ENCODE data around the gene PIRT.

The PIRT gene

GRCh38 chr17:10793816-10794215, 44.1 kb downstream of the PIRT start:
- no peaks in the 10 kb centered on the region for H3F3A ChIP-seq (ENCODE audit: insufficient read depth, low read length)
- no peak overlapping the region for H3K27ac ChIP-seq (ENCODE audit: low read depth, low read length, poor library complexity, severe bottlenecking)
- H3K36me3 ChIP-seq (ENCODE audit: insufficient read depth, low read length), result no peaks in the 10 kb centered on the region
- H3K9me2 ChIP-seq (ENCODE audit: low read depth, low read length), result no peaks in the 10 kb centered on the region
- no peaks in the 10 kb centered on the region for H4K20me1 ChIP-seq (ENCODE audit: insufficient read depth, low read length)
- H3K4me3 ChIP-seq (ENCODE audit: low read depth, low read length, poor library complexity, severe bottlenecking), result no peak overlapping the region
- H3K79me2 ChIP-seq (ENCODE audit: insufficient read depth, low read length), result no peaks in the 10 kb centered on the region
- no peak overlapping the region for H3K9ac ChIP-seq (ENCODE audit: low read length)
- no peaks in the 10 kb centered on the region for H3K4me1 ChIP-seq (ENCODE audit: insufficient read depth, low read length, severe bottlenecking)
- no peaks in the 10 kb centered on the region; the same call in 1 of the 2 replicates for H3K27me3 ChIP-seq (ENCODE audit: insufficient read depth, low read length)
- no peak overlapping the region for H3K4me2 ChIP-seq (ENCODE audit: low read length)
- TF ChIP-seq EZH2 (IDR thresholded peaks at IDR 0.05; ENCODE audit: borderline replicate concordance, low read length), result no peak
- no peak for TF ChIP-seq CTCF (IDR thresholded peaks at IDR 0.05; ENCODE audit: low read length)
- H3K9me3 ChIP-seq (ENCODE audit: low read length), result no peaks in the 10 kb centered on the region
- no peak overlapping the region for H2AFZ ChIP-seq (ENCODE audit: low read length)

GRCh38 chr17:10793256-10793655, 44.6 kb downstream of the PIRT start:
- no peak overlapping the region for H3K4me2 ChIP-seq (ENCODE audit: low read length)
- no peak overlapping the region for H3K4me3 ChIP-seq (ENCODE audit: low read depth, low read length, poor library complexity, severe bottlenecking)
- no peaks in the 10 kb centered on the region; the same call in 1 of the 2 replicates for H3K27me3 ChIP-seq (ENCODE audit: insufficient read depth, low read length)
- H3F3A ChIP-seq (ENCODE audit: insufficient read depth, low read length), result no peaks in the 10 kb centered on the region
- TF ChIP-seq EZH2 (IDR thresholded peaks at IDR 0.05; ENCODE audit: borderline replicate concordance, low read length) (no peak), CTCF (IDR thresholded peaks at IDR 0.05; ENCODE audit: low read length) (no peak)
- H3K79me2 ChIP-seq (ENCODE audit: insufficient read depth, low read length), result no peaks in the 10 kb centered on the region
- H3K27ac ChIP-seq (ENCODE audit: low read depth, low read length, poor library complexity, severe bottlenecking), result no peak overlapping the region
- no peaks in the 10 kb centered on the region for H3K4me1 ChIP-seq (ENCODE audit: insufficient read depth, low read length, severe bottlenecking)
- H3K9me3 ChIP-seq (ENCODE audit: low read length), result no peaks in the 10 kb centered on the region
- no peaks in the 10 kb centered on the region for H3K9me2 ChIP-seq (ENCODE audit: low read depth, low read length)
- no peaks in the 10 kb centered on the region for H4K20me1 ChIP-seq (ENCODE audit: insufficient read depth, low read length)
- no peak overlapping the region for H2AFZ ChIP-seq (ENCODE audit: low read length)
- no peak overlapping the region for H3K9ac ChIP-seq (ENCODE audit: low read length)
- H3K36me3 ChIP-seq (ENCODE audit: insufficient read depth, low read length), result no peaks in the 10 kb centered on the region

- no peak overlapping the region for H3K27ac ChIP-seq (ENCODE audit: low read depth, low read length, poor library complexity, severe bottlenecking)
- no peaks in the 10 kb centered on the region for H3K9me3 ChIP-seq (ENCODE audit: low read length)
- no peak for TF ChIP-seq CTCF (IDR thresholded peaks at IDR 0.05; ENCODE audit: low read length)
- no peak for TF ChIP-seq EZH2 (IDR thresholded peaks at IDR 0.05; ENCODE audit: borderline replicate concordance, low read length)
- no peaks in the 10 kb centered on the region; the same call in 1 of the 2 replicates for H3K27me3 ChIP-seq (ENCODE audit: insufficient read depth, low read length)
- no peaks in the 10 kb centered on the region for H4K20me1 ChIP-seq (ENCODE audit: insufficient read depth, low read length)
- H3K36me3 ChIP-seq (ENCODE audit: insufficient read depth, low read length), result no peaks in the 10 kb centered on the region
- no peaks in the 10 kb centered on the region for H3F3A ChIP-seq (ENCODE audit: insufficient read depth, low read length)
- H3K4me3 ChIP-seq (ENCODE audit: low read depth, low read length, poor library complexity, severe bottlenecking), result no peak overlapping the region
- no peak overlapping the region for H2AFZ ChIP-seq (ENCODE audit: low read length)
- no peak overlapping the region for H3K4me2 ChIP-seq (ENCODE audit: low read length)
- no peaks in the 10 kb centered on the region for H3K4me1 ChIP-seq (ENCODE audit: insufficient read depth, low read length, severe bottlenecking)
- H3K9ac ChIP-seq (ENCODE audit: low read length), result no peak overlapping the region
- no peaks in the 10 kb centered on the region for H3K79me2 ChIP-seq (ENCODE audit: insufficient read depth, low read length)
- H3K9me2 ChIP-seq (ENCODE audit: low read depth, low read length), result no peaks in the 10 kb centered on the region
Measured at GRCh38 chr17:10792151-10792550, 45.7 kb downstream of the PIRT start.
